ENCODE results near the gene TREML4.
"Not testable (repeated sequence)": the region's sequence is repeated elsewhere in the genome, so short reads cannot be mapped to it uniquely, and the experiment has no call there.

The TREML4 gene

DNA sequence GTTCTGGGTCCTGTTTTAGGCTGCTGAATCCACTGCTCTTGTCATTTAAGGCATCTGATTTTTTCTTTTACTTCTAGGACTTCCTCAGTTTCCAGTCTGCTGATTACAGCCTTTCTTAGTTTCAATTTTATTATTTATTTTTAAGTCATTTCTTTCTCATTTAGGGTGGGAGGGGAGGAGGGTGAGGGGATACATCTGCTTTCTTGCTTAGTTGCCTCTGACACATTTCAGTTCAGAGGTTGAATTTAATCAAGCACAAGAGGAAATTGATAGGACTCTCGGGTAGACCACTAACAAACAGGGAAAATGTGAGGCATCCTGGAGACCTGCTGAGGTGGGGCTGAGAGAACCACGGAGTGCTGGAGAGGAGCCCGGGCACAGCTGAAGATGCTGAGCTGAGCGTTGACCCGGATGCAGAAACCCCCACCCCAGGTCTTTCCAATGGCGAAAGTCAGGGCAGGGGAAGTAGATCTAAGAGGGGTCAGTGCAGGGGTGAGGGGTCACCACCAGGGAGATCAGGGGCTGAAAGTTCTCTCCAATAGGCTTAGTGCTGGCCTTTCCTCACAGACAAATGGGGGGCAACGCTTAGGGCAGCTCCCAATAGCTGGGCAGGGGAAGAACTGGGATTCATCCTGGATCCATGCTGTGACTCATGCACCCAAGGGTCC, 19.6 kb upstream of the TREML4 start:
- DNase-seq, result no peak

- no peak for DNase-seq
Observed at GRCh38 chr6:41209547-41210320, 18.4 kb upstream of the TREML4 start.

- no peak for DNase-seq
Observed at GRCh38 chr6:41214559-41215238, 13.4 kb upstream of the TREML4 start.

GRCh38 chr6:41215777-41216176, 12.4 kb upstream of the TREML4 start:
- no peak for DNase-seq

- DNase-seq, result no peak
Observed at GRCh38 chr6:41216616-41217015, 11.5 kb upstream of the TREML4 start.

GRCh38 chr6:41222045-41222444, 6.1 kb upstream of the TREML4 start:
- DNase-seq, result no peak

GRCh38 chr6:41222513-41222912, 5.6 kb upstream of the TREML4 start:
- DNase-seq, result no peak

- DNase-seq, result no peak
Observed at GRCh38 chr6:41224800-41225199, 3.3 kb upstream of the TREML4 start.

- no peak for DNase-seq
Observed at GRCh38 chr6:41226752-41227151, 1.4 kb upstream of the TREML4 start.

- DNase-seq, result no peak
Observed at GRCh38 chr6:41228616-41229015, 467 bp downstream of the TREML4 start.

GRCh38 chr6:41229721-41230120, 1.6 kb downstream of the TREML4 start:
- no peak for DNase-seq

DNA sequence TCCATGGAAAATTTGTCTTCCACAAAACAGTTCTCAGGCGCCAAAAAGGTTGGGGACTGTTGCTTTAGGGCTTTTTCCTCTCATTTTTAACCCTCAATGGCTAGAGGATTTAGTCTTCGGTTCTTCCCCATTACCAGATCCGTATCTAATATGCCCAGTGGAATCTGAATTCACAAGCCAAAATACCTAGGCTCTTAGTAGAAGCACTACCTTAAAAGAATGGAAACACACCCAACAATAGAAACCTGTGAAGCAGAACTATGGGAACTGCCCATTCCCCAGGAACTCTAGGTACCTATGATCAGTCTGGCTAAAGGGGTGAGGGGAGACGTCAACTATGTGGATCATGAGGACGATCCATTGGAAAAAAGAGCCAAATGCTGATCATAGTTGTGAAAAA, 3.1 kb downstream of the TREML4 start:
- DNase-seq, result no peak

- DNase-seq, result no peak
Observed at GRCh38 chr6:41232667-41233066, 4.5 kb downstream of the TREML4 start.

DNA sequence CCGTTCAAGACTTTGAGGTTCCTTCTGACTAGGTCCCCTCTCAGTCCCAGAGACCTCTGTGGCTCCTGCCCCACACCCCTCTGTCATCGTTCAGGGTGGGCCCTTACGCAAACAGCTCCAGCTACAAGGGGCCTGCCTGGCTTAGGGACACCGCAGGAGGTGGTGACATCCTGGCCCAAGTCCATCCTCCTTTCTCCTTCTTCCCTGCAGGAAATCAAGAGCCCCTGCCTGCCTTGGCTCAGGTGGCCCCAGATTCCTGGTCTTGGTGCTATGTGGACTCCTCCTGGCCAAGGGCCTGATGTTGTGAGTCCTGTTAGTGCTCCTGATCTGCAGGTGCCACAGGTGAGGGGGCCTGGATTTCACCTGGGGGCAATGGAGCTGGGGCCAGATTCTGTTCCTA, 8.1 kb downstream of the TREML4 start:
- DNase-seq, result no peak

GRCh38 chr6:41237128-41237527, 9.0 kb downstream of the TREML4 start:
- DNase-seq, result no peak

GRCh38 chr6:41239467-41240159, 11.5 kb downstream of the TREML4 start:
- DNase-seq, result no peak

GRCh38 chr6:41246529-41246928, 18.4 kb downstream of the TREML4 start:
- not testable (repeated sequence) for DNase-seq

- no peak for DNase-seq
Observed at GRCh38 chr6:41247288-41247865, 19.2 kb downstream of the TREML4 start.

DNA sequence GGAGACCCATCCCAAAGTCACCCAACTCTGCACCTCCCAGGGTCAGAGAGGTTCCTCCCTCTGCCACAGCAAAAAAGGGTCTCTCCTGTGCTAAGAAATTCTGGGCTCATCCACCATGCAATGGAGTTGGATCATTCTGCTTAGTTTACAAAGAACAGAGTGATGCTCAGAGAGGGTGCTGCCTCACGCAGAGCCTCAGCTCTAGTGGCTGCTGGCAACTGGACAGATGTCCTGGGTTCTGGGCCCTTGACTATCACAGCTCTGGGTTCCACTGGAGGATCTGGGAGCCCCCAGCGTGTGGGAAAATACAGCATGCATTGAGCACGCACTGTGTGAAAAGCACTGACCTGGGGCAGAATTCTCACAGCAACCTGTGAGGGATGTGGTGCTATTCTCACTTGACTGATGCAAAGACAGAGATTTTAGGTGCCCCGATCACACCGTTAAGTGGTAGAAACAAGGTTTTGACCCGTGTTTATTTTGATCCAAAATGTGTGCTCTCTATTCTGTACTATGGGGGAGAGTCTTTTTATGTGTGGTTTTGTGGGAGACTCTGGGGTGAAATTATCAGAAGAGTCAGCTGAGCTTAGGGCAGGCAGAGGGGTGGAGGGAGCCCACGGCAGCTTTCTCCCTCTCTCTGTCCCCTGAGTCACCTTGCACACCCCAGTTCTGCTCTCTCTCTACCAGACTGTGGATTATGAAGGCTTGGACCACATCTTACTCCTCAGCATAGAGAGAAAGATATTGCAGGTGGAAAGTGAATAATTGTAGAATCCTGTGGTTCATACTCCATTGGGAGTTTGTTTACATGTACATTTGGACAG, 19.9 kb downstream of the TREML4 start:
- DNase-seq, result no peak

GRCh38 chr6:41252401-41253169, 24.4 kb downstream of the TREML4 start:
- no peak for DNase-seq

GRCh38 chr6:41255110-41255509, 27.0 kb downstream of the TREML4 start:
- DNase-seq, result no peak

Data from NCI-H2081 treated with DMSO at 0.1 percent for 48 hours (cell line).